Measurements from ENCODE around the gene CALY.
"Not testable (repeated sequence)": the region's sequence is repeated elsewhere in the genome, so short reads cannot be mapped to it uniquely, and the experiment has no call there.

CALY gene, protein sequence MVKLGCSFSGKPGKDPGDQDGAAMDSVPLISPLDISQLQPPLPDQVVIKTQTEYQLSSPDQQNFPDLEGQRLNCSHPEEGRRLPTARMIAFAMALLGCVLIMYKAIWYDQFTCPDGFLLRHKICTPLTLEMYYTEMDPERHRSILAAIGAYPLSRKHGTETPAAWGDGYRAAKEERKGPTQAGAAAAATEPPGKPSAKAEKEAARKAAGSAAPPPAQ

DNA sequence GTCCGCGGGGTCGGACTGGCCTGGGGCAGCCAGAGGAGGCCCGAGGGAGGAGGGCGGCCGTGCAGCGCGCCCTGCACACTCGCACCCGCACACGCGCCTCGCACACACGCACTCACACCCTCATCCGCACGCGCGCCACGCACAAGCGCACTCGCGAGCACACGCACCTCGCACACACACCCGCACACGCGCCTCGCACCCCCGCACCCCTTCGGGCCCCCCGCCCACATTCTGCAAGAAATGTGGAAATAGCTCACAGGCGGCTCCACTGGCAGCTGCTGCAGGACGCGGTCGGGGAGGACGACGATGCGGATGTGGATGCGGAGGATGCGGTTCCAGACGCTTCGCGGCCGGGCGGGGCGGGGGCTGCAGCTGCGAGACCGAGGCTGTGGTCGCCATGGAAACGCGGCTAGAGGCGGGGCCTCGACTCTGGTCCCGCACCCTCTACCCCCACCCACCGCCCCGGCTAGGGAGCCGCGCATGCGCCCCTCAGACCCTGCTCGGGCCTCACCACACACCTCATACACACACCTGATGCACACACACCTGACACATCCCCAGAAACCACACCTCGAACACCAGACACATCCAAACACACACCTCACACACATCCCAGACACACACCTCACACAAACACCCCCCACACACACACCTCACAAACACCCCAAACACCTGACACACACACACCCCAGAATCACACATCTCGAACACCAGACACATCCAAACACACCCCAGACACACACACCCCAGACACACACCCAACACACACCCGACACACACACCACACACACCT, at the start of gene CALY:
CALY (minus strand) TSS at position 320 of the 793 bp plus-strand sequence. CDS start 7,907 bp downstream, outside the sequence.
- peak; percentile 93 for DNase-seq

DNA sequence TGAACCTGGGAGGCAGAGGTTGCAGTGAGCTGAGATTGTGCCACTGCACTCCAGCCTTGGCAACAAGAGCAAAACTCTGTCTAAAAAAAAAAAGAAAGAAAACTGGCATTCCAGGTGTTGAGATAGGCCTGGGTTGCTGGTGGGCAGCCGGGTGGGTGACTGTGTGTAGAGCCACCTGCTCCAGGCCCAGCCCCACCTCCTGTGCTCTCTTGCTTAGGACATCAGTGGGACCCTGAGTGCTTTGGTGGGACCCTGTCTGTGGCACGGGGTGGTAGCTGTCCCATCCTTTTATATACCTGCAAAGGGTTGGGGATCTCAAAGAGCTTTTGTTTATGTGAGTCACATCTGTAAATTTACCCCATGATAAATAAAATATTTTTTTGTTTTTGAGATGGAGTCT, 48.5 kb upstream of the CALY start:
- DNase-seq = no peak

DNA sequence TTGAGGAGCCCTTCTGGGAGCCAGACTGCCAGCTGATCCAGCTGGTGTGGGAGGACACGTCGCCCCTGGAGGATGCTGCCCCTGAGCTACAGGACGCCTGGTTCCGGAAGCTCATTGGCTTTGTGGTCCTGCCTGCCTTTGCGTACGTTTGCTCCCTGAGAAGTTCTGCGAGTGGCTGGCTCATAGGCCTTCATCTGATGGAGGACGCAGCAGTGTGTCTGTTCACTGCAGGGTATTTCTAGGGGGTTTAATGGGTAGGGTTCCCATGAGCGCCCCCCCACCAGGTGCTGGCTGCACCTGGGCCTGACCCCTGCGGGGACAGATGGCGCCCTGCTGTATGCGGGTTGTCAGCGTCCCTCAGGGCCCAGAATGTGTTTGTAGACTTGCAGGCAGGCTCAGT, 47.4 kb upstream of the CALY start:
- DNase-seq = no peak

- DNase-seq = no peak
These were observed 46.9 kb upstream of the CALY start for GRCh38 chr10:133383551-133383950.

- no peak for DNase-seq
These were observed 44.3 kb upstream of the CALY start for GRCh38 chr10:133381036-133381435.

GRCh38 chr10:133379801-133380666, 43.3 kb upstream of the CALY start:
- no peak for DNase-seq

DNA sequence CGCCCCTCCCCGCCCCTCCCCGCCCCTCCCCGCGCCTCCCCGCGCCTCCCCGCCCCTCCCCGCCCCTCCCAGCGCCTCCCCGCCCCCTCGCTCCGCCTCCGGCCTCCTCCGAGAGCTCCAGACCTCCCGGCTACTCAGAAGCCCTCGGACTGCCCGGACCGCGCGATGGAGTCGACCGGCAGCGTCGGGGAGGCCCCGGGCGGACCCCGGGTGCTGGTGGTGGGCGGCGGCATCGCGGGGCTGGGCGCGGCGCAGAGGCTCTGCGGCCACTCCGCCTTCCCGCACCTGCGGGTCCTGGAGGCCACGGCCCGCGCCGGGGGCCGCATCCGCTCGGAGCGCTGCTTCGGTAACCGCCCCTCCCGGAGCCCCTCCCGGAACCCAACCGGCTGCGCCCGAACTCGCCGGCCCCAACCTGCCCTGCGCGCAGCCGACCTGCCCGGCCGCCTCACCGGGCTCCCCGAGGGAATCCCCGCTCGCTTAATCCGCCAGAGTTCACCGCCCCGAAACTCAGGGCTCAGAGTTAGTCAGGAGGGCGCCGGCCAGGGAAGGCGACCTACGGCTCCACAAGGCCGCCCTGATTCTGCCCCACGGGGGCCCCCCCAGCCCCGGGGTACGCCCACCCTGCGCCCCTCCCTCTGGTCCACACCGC, 42.6 kb upstream of the CALY start, which contains the start of gene PAOX:
PAOX (plus strand) TSS at position 111 of the 649 bp plus-strand sequence; CDS start at position 166, 55 bp downstream.
- peak; percentile 73 for DNase-seq

GRCh38 chr10:133378251-133379096, 41.8 kb upstream of the CALY start:
- peak; percentile 60 for DNase-seq

DNA sequence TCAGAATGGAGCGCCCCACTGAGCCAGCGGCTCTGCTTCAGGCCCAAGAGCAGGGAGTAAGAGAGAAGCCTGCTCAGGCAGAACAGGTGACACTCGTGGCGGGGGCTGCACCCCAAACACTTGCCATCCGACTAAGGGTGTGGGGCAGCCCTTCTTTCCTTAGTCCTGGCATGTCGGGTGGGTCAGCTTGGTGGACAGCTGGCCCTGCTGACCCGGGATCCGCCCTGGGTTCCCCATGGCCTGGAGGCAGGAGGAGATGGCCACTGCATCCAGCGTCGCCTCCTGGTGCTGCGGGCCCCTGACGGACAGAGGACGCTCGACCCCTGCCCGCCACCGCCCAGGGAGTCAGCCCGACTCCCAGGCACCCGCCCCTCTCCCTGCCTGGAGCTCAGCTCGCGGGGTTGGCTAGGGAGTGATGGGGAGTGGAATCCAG, 41.1 kb upstream of the CALY start:
- DNase-seq = no peak

DNA sequence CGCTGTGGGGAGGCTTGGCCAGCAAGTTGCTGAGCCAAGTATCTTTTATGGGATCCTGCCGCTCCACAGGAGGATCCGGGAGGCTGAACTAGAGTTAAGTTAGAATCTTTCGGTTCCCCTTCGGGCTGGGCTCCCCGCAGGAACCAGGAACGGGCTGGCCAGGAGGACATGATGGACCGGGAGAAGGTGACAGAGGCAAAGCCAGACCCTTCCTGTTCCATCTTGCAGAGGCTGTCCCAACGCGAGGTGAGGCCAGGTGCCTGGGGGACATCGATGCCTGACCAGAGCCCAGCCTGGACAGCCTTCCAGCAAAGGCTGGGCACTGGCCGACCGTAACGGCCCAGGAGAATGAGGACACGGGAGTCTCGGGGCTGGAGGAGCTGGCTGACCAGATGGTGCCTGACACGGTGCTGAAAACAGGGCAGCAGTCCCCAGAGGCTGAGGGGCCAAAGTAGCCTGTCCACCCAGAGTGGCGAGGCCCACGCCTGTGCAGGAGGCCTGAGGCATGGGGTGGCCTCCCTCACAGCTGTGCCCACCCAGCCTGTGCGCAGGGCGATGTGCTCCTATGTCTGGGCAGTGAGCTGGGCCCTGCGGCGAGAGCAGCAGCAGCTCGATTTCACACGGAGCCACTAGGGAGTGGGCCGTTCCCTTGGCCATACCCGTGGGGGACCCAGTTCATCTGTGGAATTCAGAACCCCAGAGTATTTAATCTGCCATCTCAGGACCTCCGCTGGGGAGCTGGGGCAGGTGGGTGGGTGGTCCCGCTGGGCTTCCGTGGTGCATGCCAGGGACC, 40.5 kb upstream of the CALY start:
- no peak for DNase-seq

GRCh38 chr10:133376183-133376582, 39.5 kb upstream of the CALY start:
- DNase-seq = not testable (repeated sequence)

DNA sequence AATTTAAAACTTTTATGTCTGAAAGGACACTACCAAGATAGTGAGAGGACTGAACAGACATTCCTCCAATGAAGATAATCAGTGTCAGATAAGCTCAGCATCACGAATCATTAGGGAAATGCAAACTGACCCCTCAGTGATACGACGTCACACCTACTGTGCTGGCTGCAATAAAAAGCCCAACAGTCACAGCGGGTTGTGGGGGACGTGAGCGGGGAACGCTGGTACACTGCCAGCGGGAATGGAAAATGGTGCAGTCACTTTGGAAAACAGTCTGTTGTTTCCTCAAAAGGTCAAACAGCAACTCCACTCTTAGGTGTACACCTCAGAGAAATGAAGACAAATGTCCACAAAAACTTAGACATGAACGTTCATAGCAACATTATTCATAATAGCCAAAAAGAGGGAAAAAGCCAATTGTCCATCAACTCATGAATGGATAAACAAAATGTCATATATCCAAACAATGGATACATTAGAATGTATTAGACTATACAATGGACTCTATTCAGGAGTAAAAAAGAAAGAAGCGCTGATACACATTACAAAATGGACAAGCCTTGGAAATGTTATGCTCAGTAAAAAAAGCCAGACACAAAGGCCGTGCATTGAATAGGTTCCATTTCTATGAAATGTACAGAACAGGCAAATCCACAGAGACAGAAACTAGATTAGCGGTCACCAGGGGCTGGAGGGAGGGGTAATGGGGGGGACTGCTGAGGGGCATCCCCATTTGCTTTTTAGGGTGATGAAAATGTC, 38.8 kb upstream of the CALY start:
- DNase-seq = no peak

- peak; percentile 93 for DNase-seq
These were observed 36.7 kb upstream of the CALY start, which contains the start of gene ECHS1 for GRCh38 chr10:133373174-133374090. Gene ECHS1, minus strand, starts transcription at chr10:133373354. Its CDS starts 21 bp downstream, at chr10:133373333.

- DNase-seq = no peak
These were observed 35.8 kb upstream of the CALY start for GRCh38 chr10:133372507-133372906.

GRCh38 chr10:133370030-133370786, 33.5 kb upstream of the CALY start:
- DNase-seq = no peak

- no peak for DNase-seq
These were observed 31.5 kb upstream of the CALY start for GRCh38 chr10:133368153-133368552.

DNA sequence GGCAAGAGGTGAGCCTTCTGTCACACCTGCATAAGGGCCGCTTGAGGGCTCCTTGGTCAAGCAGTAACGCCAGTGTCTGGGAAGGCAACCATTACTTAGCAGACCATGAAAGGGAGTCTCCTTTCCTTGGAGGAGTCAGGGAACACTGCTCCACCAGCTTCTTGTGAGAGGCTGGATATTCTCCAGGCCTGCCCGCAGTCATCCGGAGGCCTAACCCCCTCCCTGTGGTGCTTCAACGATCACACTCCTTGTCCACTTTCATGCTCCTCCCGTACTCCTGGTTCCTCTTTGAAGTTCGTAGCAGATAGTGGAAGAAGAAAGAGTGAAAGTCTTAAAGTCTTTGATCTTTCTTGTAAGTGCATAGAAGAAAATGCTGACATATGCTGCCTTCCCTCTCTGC, 30.8 kb upstream of the CALY start:
- DNase-seq = not testable (repeated sequence)

- no peak for DNase-seq
These were observed 30.1 kb upstream of the CALY start for GRCh38 chr10:133366751-133367150.
